BLaER1 treated with 17β-estradiol and CSF1 and Interleukin-3, amounts not matched to agents 10 nM and 100 nM (cell line): ENCODE results near the gene SNRNP35.
"Not testable (repeated sequence)": the region's sequence is repeated elsewhere in the genome, so short reads cannot be mapped to it uniquely, and the experiment has no call there.

Experiments
- H3K27ac ChIP-seq, 11 experiments: shearing (Covaris generic); formaldehyde crosslinking; 2 replicates each; pipeline ENCODE4 v1.8.1; 2022
- H3K27me3 ChIP-seq, 11 experiments: shearing (Covaris generic); formaldehyde crosslinking; 2 replicates each; pipeline ENCODE4 v1.8.1; 2022
- H3K36me3 ChIP-seq, 11 experiments: shearing (Covaris generic); formaldehyde crosslinking; 2 replicates each; pipeline ENCODE4 v1.8.1; 2022
- H3K4me1 ChIP-seq, 10 experiments: shearing (Covaris generic); formaldehyde crosslinking; 2 replicates each; pipeline ENCODE4 v1.8.1; 2022
- H3K4me2 ChIP-seq, 11 experiments: shearing (Covaris generic); formaldehyde crosslinking; 2 replicates each; pipeline ENCODE4 v1.8.1; 2022
- H3K4me3 ChIP-seq, 10 experiments: shearing (Covaris generic); formaldehyde crosslinking; 2 replicates each; pipeline ENCODE4 v1.8.1; 2022
- H3K9ac ChIP-seq, 11 experiments: shearing (Covaris generic); formaldehyde crosslinking; 2 replicates each; pipeline ENCODE4 v1.8.1; 2022
- H3K9me3 ChIP-seq, 11 experiments: shearing (Covaris generic); formaldehyde crosslinking; replicated peaks in 1 of 11; 2 replicates each; pipeline ENCODE4 v1.8.1; 2022
- H4K20me1 ChIP-seq, 11 experiments: shearing (Covaris generic); formaldehyde crosslinking; 2 replicates each; pipeline ENCODE4 v1.8.1; 2022
- Cebpa-rat ChIP-seq, 11 experiments: shearing (Covaris generic); IDR thresholded peaks; 2 replicates each; pipeline ENCODE4 v1.8.1; 2022

Gene SNRNP35

DNA sequence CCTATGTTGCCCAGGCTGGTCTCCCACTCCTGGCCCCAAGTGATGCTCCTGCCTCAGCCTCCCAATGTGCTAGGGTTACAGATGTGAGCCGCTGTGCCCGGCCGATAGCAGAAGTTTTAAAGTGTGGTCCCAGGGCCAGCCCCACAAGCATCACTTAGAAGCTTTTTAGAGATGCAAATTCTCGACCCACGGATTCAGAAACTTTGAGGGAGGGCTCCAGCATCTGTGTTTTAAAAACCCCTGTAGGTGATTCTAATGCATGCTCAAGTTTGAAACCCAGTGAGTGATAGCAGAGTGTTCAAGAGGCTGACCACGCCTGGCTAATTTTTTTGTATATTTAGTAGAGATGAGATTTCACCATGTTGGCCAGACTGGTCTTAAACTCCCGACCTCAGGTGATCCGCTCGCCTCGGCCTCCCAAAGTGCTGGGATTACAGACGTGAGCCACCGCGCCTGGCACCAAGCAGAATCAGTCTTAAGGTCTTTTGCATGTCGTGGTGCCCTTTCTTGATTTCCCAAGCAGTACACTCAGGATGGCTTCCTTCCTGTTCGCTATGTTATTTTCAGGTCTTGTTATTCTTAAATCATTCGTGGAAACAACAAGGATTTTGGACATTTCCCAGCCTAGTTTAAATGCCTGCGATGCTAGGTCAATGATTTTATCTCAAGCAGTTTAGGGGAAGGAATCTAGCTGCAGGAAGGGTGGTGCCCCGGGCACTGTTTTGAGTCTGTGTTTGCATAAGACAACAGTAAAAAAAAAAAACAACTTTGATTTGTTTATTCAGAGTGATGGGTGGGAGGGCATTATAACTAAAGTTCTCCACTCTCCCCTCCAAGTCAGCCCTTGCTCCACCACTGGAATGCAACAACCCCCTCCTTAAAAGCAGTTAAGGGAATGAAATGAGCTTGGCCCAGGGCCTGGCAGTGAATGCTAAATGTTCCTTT is 12.3 kb upstream of the SNRNP35 start:
- Histone ChIP-seq H3K9ac (peak overlapping the region in 10 of 11 experiments; percentile 1 to 66 (median 52); a peak in 15 of 22 replicates), H4K20me1 (no peaks in the 10 kb centered on the region), H3K4me3 (0 out of 20 replicates have a peak overlapping the region, but pooled peaks of 1 of the 10 experiments have one; percentile 5), H3K4me1 (peaks cover 18 to 88% (median 69%) of the 10 kb centered on the region in 10 experiments), H3K27me3 (no peaks in the 10 kb centered on the region), H3K27ac (peak overlapping the region in 10 of 11 experiments; percentile 40 to 85 (median 62); a peak in 18 of 22 replicates), H3K36me3 (no peaks in the 10 kb centered on the region), H3K9me3 (peaks cover 0 to 16% (median 0%) of the 10 kb centered on the region in 11 experiments; a peak in 1 of 22 replicates), H3K4me2 (peak overlapping the region; percentile 28 to 91 (median 62); a peak in 21 of 22 replicates)
- TF ChIP-seq Cebpa-rat (IDR thresholded peaks at IDR 0.05), result no peak

GRCh38 chr12:123446333-123446713 is 11.6 kb upstream of the SNRNP35 start:
- H4K20me1 ChIP-seq, result no peaks in the 10 kb centered on the region
- peak overlapping the region in 10 of 11 experiments; percentile 49 to 91 (median 70); a peak in 18 of 22 replicates for H3K4me2 ChIP-seq
- no peak overlapping the region for H3K4me3 ChIP-seq
- H3K36me3 ChIP-seq, result no peaks in the 10 kb centered on the region
- peak overlapping the region in 10 of 11 experiments; percentile 1 to 66 (median 52); a peak in 14 of 22 replicates for H3K9ac ChIP-seq
- no peak for TF ChIP-seq Cebpa-rat (IDR thresholded peaks at IDR 0.05)
- peaks cover 0 to 16% (median 0%) of the 10 kb centered on the region in 11 experiments; a peak in 1 of 22 replicates for H3K9me3 ChIP-seq
- peaks cover 18 to 82% (median 69%) of the 10 kb centered on the region in 10 experiments for H3K4me1 ChIP-seq
- H3K27me3 ChIP-seq, result no peaks in the 10 kb centered on the region
- peak overlapping the region in 9 of 11 experiments; percentile 47 to 85 (median 64); a peak in 17 of 22 replicates for H3K27ac ChIP-seq

- peak overlapping the region in 10 of 11 experiments; percentile 39 to 70 (median 56); a peak in 20 of 22 replicates for H3K27ac ChIP-seq
- peak overlapping the region in 5 of 11 experiments; percentile 43 to 72 (median 49); a peak in 10 of 22 replicates for H3K4me2 ChIP-seq
- no peak overlapping the region for H3K4me3 ChIP-seq
- peaks cover 9 to 53% (median 43%) of the 10 kb centered on the region in 10 experiments for H3K4me1 ChIP-seq
- H3K36me3 ChIP-seq, result no peaks in the 10 kb centered on the region
- no peaks in the 10 kb centered on the region for H4K20me1 ChIP-seq
- no peaks in the 10 kb centered on the region for H3K27me3 ChIP-seq
- TF ChIP-seq Cebpa-rat (IDR thresholded peaks at IDR 0.05), result no peak
- H3K9ac ChIP-seq, result peak overlapping the region in 3 of 11 experiments; percentile 1 to 23 (median 18); a peak in 2 of 22 replicates
- H3K9me3 ChIP-seq, result 0 out of 22 replicates have a peak, but pooled peaks cover 0 to 9% (median 0%) of the 10 kb centered on the region in 11 experiments
Observed at GRCh38 chr12:123449249-123449733, 8.6 kb upstream of the SNRNP35 start.

- no peaks in the 10 kb centered on the region for H3K36me3 ChIP-seq
- no peak overlapping the region for H3K9ac ChIP-seq
- TF ChIP-seq Cebpa-rat (IDR thresholded peaks at IDR 0.05), result no peak
- no peak overlapping the region for H3K4me3 ChIP-seq
- 0 out of 22 replicates have a peak, but pooled peaks cover 0 to 9% (median 0%) of the 10 kb centered on the region in 11 experiments for H3K9me3 ChIP-seq
- H3K27ac ChIP-seq, result peak overlapping the region in 5 of 11 experiments; percentile 39 to 70 (median 56); a peak in 10 of 22 replicates
- H4K20me1 ChIP-seq, result no peaks in the 10 kb centered on the region
- peaks cover 9 to 47% (median 37%) of the 10 kb centered on the region in 10 experiments for H3K4me1 ChIP-seq
- 0 out of 22 replicates have a peak overlapping the region, but pooled peaks of 1 of the 11 experiments have one; percentile 55 for H3K4me2 ChIP-seq
- H3K27me3 ChIP-seq, result no peaks in the 10 kb centered on the region
Observed at GRCh38 chr12:123449856-123450255, 8.1 kb upstream of the SNRNP35 start.

DNA sequence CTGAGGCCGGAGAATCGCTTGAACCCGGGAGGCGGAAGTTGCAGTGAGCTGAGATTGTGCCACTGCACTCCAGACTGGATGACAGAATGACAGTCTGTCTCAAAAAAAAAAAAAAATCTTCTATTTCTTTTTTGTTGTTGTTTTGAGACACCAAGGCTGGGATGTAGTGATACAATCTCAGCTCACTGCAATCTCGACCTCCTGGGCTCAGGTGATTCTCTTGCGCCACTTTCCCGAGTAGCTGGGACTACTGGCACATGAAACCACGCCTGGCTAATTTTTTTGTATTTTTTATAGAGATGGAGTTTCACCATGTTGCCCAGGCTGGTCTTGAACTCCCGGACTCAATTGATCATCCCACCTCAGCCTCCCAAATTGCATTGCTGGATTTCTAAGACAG is 7.3 kb upstream of the SNRNP35 start:
- H3K36me3 ChIP-seq, result no peaks in the 10 kb centered on the region
- H3K4me3 ChIP-seq, result no peak overlapping the region
- peaks cover 5 to 39% (median 29%) of the 10 kb centered on the region in 10 experiments for H3K4me1 ChIP-seq
- no peaks in the 10 kb centered on the region for H4K20me1 ChIP-seq
- no peak overlapping the region for H3K9ac ChIP-seq
- TF ChIP-seq Cebpa-rat (IDR thresholded peaks at IDR 0.05), result no peak
- H3K9me3 ChIP-seq, result 0 out of 22 replicates have a peak, but pooled peaks cover 0 to 9% (median 0%) of the 10 kb centered on the region in 11 experiments
- H3K27ac ChIP-seq, result no peak overlapping the region
- no peak overlapping the region for H3K4me2 ChIP-seq
- H3K27me3 ChIP-seq, result no peaks in the 10 kb centered on the region

DNA sequence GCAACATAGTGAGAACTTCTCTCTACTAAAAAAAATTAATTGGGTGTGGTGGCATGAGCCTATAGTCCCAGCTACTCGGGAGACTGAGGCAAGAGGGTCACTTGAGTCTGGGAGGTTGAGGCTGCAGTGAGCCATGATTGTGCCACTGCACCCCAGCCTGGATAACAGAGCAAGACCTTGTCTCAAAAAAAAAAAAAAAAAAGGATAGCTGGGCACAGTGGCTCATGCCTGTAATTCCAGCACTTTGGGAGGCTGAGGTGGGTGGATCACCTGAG is 5.7 kb upstream of the SNRNP35 start:
- H3K4me3 ChIP-seq, H3K4me2 ChIP-seq, H3K36me3 ChIP-seq, H3K27me3 ChIP-seq, H3K9ac ChIP-seq, H3K9me3 ChIP-seq, H4K20me1 ChIP-seq, H3K27ac ChIP-seq: not testable (repeated sequence)
- H3K4me1 ChIP-seq, result peaks cover 0 to 24% (median 19%) of the 10 kb centered on the region in 10 experiments; a peak in 15 of 20 replicates

- peaks cover 0 to 16% (median 13%) of the 10 kb centered on the region in 10 experiments; a peak in 15 of 20 replicates for H3K4me1 ChIP-seq
- no peak overlapping the region for H3K4me2 ChIP-seq
- TF ChIP-seq Cebpa-rat (IDR thresholded peaks at IDR 0.05), result no peak
- H3K27me3 ChIP-seq, result no peaks in the 10 kb centered on the region
- no peaks in the 10 kb centered on the region for H4K20me1 ChIP-seq
- no peak overlapping the region for H3K4me3 ChIP-seq
- no peak overlapping the region for H3K9ac ChIP-seq
- 0 out of 22 replicates have a peak, but pooled peaks cover 0 to 9% (median 0%) of the 10 kb centered on the region in 11 experiments for H3K9me3 ChIP-seq
- H3K27ac ChIP-seq, result no peak overlapping the region
- H3K36me3 ChIP-seq, result no peaks in the 10 kb centered on the region
Observed at GRCh38 chr12:123453165-123453564, 4.8 kb upstream of the SNRNP35 start.

DNA sequence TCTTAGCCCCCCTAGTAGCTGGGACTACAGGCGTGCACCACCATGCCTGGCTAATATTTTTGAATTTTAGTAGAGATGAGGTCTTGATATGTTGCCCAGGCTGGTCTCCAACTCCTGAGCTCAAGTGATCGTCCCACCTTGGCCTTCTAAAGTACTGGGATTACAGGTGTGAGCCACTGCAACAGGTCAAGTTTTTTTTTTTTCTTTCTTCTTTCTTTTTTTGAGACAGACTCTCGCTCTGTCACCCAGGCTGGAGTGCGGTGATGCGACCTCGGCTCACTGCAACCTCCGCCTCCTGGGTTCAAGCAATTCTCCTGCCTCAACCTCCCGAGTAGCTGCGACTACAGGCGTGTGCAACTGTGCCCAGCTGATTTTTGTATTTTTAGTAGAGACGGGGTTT is 5.2 kb downstream of the SNRNP35 start:
- not testable (repeated sequence) for H3K4me2 ChIP-seq, H3K27me3 ChIP-seq
- peaks cover 38 to 68% (median 50%) of the 10 kb centered on the region in 11 experiments for H3K36me3 ChIP-seq

DNA sequence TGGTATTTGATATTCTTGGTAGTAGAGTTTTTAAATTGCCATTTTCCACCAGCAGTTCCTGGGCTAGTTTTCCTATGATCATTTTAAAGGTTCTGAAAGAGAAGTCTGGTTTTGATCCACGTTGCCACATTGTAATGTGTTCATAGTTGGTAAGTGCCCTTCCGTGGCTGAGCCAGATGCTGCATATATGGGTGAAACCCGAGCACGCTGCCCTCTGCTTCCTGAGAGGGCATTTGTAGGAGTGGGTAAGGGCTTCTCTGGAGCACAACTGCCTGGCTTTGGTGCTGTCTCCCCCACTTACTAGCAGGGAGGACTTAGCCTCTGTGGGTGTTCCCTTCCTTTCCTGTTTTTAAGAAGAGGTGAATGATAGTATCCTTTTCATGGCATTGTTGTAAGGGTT is 7.1 kb downstream of the SNRNP35 start:
- Histone ChIP-seq H3K36me3 (peaks cover 33 to 72% (median 54%) of the 10 kb centered on the region in 11 experiments), H3K27ac (no peak overlapping the region), H3K4me3 (no peak overlapping the region), H3K4me2 (no peak overlapping the region), H4K20me1 (peaks cover 20 to 70% (median 49%) of the 10 kb centered on the region in 11 experiments; a peak in 18 of 22 replicates), H3K9me3 (no peaks in the 10 kb centered on the region), H3K27me3 (no peaks in the 10 kb centered on the region), H3K4me1 (peaks cover 12 to 42% (median 34%) of the 10 kb centered on the region in 10 experiments), H3K9ac (peak overlapping the region in 1 of 11 experiments; percentile 5; a peak in 1 of 22 replicates)
- no peak for TF ChIP-seq Cebpa-rat (IDR thresholded peaks at IDR 0.05)

More for the DNA sequence above, 5.2 kb downstream of the SNRNP35 start:
- peaks cover 11 to 51% (median 31%) of the 10 kb centered on the region in 11 experiments; a peak in 17 of 22 replicates for H4K20me1 ChIP-seq
- not testable (repeated sequence) for H3K9ac ChIP-seq, H3K4me3 ChIP-seq, H3K27ac ChIP-seq, H3K9me3 ChIP-seq
- H3K4me1 ChIP-seq, result peaks cover 25 to 42% (median 34%) of the 10 kb centered on the region in 10 experiments
